Erythroblast (primary cell): ENCODE results near the gene LARGE1.

Source experiments
- DNase-seq, 2 experiments: peaks; one replicate each; lab custom pipeline; 2025; lab: John Stamatoyannopoulos, UW
- GATA1 ChIP-seq: IDR thresholded peaks from 2 replicates; pipeline ENCODE4 v1.6.1; 2011; ENCODE audit warnings: low read depth, mild to moderate bottlenecking, control low read depth, low read length, moderate library complexity
- POLR2A ChIP-seq: IDR thresholded peaks from 2 replicates; pipeline ENCODE4 v1.6.1; 2011; ENCODE audit warnings: mild to moderate bottlenecking, low read length

Gene LARGE1

GRCh38 chr22:33504941-33505625, 415.2 kb downstream of the LARGE1 start:
- no peak for DNase-seq

GRCh38 chr22:33496112-33496511, 424.2 kb downstream of the LARGE1 start:
- no peak for DNase-seq
- TF ChIP-seq GATA1 (no peak), POLR2A (no peak)

More at GRCh38 chr22:33504941-33505625, 415.2 kb downstream of the LARGE1 start:
- TF ChIP-seq GATA1 (no peak), POLR2A (no peak)

GRCh38 chr22:33493476-33494205, 426.6 kb downstream of the LARGE1 start:
- TF ChIP-seq GATA1: no peak
- no peak for TF ChIP-seq POLR2A
- no peak for DNase-seq

GRCh38 chr22:33492210-33492651, 428.0 kb downstream of the LARGE1 start:
- TF ChIP-seq POLR2A (no peak), GATA1 (no peak)

GRCh38 chr22:33487041-33487716, 433.1 kb downstream of the LARGE1 start:
- TF ChIP-seq POLR2A (no peak), GATA1 (no peak)
- no peak for DNase-seq

More at GRCh38 chr22:33492210-33492651, 428.0 kb downstream of the LARGE1 start:
- no peak for DNase-seq

GRCh38 chr22:33481550-33481949, 438.7 kb downstream of the LARGE1 start:
- TF ChIP-seq GATA1 (no peak), POLR2A (no peak)
- no peak for DNase-seq

GRCh38 chr22:33477120-33478111, 442.9 kb downstream of the LARGE1 start:
- DNase-seq: no peak
- TF ChIP-seq GATA1 (no peak), POLR2A (no peak)

- DNase-seq: no peak
- TF ChIP-seq GATA1 (no peak), POLR2A (no peak)
Measured at GRCh38 chr22:33476716-33477115, 443.6 kb downstream of the LARGE1 start.

GRCh38 chr22:33476206-33476605, 444.1 kb downstream of the LARGE1 start:
- DNase-seq: no peak
- TF ChIP-seq POLR2A (no peak), GATA1 (no peak)

- DNase-seq: no peak
- TF ChIP-seq GATA1 (no peak), POLR2A (no peak)
Measured at GRCh38 chr22:33474587-33474986, 445.7 kb downstream of the LARGE1 start.

- DNase-seq: no peak
- TF ChIP-seq GATA1 (no peak), POLR2A (no peak)
Measured at GRCh38 chr22:33472462-33473344, 447.6 kb downstream of the LARGE1 start.

GRCh38 chr22:33470456-33470855, 449.8 kb downstream of the LARGE1 start:
- DNase-seq: no peak
- TF ChIP-seq GATA1 (no peak), POLR2A (no peak)
